ENCODE results near the gene FOSL2. TPM values are rescaled to one million over a fixed set of nuclear protein-coding genes. Genes with fewer than 3 reads are reported as not detected.

FOSL2 gene
- total RNA-seq, 1 donor from 2014 or later: 60.5 TPM

GRCh38 chr2:28411166-28411755, 18.6 kb downstream of the FOSL2 start:
- TF ChIP-seq, protein P1, sequence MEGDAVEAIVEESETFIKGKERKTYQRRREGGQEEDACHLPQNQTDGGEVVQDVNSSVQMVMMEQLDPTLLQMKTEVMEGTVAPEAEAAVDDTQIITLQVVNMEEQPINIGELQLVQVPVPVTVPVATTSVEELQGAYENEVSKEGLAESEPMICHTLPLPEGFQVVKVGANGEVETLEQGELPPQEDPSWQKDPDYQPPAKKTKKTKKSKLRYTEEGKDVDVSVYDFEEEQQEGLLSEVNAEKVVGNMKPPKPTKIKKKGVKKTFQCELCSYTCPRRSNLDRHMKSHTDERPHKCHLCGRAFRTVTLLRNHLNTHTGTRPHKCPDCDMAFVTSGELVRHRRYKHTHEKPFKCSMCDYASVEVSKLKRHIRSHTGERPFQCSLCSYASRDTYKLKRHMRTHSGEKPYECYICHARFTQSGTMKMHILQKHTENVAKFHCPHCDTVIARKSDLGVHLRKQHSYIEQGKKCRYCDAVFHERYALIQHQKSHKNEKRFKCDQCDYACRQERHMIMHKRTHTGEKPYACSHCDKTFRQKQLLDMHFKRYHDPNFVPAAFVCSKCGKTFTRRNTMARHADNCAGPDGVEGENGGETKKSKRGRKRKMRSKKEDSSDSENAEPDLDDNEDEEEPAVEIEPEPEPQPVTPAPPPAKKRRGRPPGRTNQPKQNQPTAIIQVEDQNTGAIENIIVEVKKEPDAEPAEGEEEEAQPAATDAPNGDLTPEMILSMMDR (IDR thresholded peaks at IDR 0.05; ENCODE audit: unreplicated experiment): no peak

GRCh38 chr2:28411956-28412609, 19.4 kb downstream of the FOSL2 start:
- no peaks in the 10 kb centered on the region for H3K9me3 Mint-ChIP-seq
- DNase-seq (ENCODE audit: low spot score in 2 of 2, unreplicated experiment in 2 of 2): no peak
- H3K4me3 Mint-ChIP-seq: no peak overlapping the region
- peaks cover 40% of the 10 kb centered on the region for H3K36me3 Mint-ChIP-seq
- no peak overlapping the region for H3K27ac Mint-ChIP-seq
- no peaks in the 10 kb centered on the region for H3K4me1 Mint-ChIP-seq
- TF ChIP-seq, protein P1 (IDR thresholded peaks at IDR 0.05; ENCODE audit: unreplicated experiment): no peak
- H3K27me3 Mint-ChIP-seq (ENCODE audit: low read depth): no peaks in the 10 kb centered on the region

More at GRCh38 chr2:28411166-28411755, 18.6 kb downstream of the FOSL2 start:
- no peak overlapping the region for H3K27ac Mint-ChIP-seq
- H3K36me3 Mint-ChIP-seq: peaks cover 43% of the 10 kb centered on the region
- no peaks in the 10 kb centered on the region for H3K27me3 Mint-ChIP-seq (ENCODE audit: low read depth)
- H3K4me3 Mint-ChIP-seq: no peak overlapping the region
- no peak for DNase-seq (ENCODE audit: low spot score in 2 of 2, unreplicated experiment in 2 of 2)
- no peaks in the 10 kb centered on the region for H3K9me3 Mint-ChIP-seq
- H3K4me1 Mint-ChIP-seq: no peaks in the 10 kb centered on the region

DNA sequence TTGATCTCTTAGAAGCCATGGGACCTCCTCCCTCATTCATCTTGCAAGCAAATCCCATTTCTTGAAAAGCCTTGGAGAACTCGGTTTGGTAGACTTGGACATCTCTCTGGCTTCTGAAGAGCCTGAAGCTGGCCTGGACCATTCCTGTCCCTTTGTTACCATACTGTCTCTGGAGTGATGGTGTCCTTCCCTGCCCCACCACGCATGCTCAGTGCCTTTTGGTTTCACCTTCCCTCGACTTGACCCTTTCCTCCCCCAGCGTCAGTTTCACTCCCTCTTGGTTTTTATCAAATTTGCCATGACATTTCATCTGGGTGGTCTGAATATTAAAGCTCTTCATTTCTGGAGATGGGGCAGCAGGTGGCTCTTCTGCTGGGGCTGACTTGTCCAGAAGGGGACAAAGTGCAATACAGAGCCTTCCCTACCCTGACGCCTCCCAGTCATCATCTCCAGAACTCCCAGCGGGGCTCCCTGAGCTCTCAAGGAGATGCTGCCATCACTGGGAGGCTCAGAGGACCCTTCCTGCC, 20.0 kb downstream of the FOSL2 start:
- Mint-ChIP-seq H3K36me3 (peaks cover 40% of the 10 kb centered on the region), H3K27ac (no peak overlapping the region), H3K4me1 (no peaks in the 10 kb centered on the region)

DNA sequence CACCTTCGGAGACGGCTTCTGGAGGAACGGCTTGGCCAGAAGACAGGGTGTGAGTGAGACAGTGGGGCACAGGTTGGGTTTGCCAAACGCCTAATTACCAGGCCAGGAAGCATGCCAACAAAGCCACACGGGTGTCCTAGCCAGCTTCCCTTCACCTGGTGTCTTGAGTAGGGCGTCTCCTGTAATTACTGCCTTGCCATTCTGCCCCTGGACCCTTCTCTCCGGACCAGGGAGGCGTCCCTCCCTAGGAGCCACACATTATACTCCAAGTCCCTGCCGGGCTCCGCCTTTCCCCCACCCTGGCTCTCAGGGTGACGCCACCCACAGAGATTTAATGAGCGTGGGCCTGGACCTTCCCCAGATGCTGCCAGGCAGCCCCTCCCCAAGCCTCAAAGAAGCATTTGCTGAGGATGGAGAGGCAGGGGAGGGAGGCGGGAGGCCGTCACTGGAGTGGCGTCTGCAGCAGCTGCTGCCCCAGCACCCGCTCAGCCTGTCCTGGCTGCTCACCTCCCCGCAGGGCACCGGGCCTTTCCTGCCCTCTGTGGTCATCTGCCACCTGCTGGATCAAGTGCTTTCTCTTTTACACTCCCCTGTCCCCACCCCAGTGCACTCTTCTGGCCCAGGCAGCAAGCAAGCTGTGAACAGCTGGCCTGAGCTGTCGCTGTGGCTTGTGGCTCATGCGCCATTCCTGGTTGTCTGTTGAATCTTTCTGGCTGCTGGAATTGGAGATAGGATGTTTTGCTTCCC, 20.7 kb downstream of the FOSL2 start:
- TF ChIP-seq, protein P1 (IDR thresholded peaks at IDR 0.05; ENCODE audit: unreplicated experiment): no peak
- Mint-ChIP-seq H3K4me1 (no peaks in the 10 kb centered on the region), H3K4me3 (no peak overlapping the region), H3K36me3 (peaks cover 36% of the 10 kb centered on the region), H3K27ac (no peak overlapping the region), H3K9me3 (no peaks in the 10 kb centered on the region), H3K27me3 (ENCODE audit: low read depth) (no peaks in the 10 kb centered on the region)
- no peak for DNase-seq (ENCODE audit: low spot score in 2 of 2, unreplicated experiment in 2 of 2)

More for the DNA sequence above, 20.0 kb downstream of the FOSL2 start:
- no peak overlapping the region for H3K4me3 Mint-ChIP-seq
- TF ChIP-seq, protein P1 (IDR thresholded peaks at IDR 0.05; ENCODE audit: unreplicated experiment): no peak
- no peak for DNase-seq (ENCODE audit: low spot score in 2 of 2, unreplicated experiment in 2 of 2)
- no peaks in the 10 kb centered on the region for H3K27me3 Mint-ChIP-seq (ENCODE audit: low read depth)
- no peaks in the 10 kb centered on the region for H3K9me3 Mint-ChIP-seq

- H3K27ac Mint-ChIP-seq: no peak overlapping the region
These were observed 21.2 kb downstream of the FOSL2 start for GRCh38 chr2:28413899-28414295.

More at GRCh38 chr2:28413899-28414295, 21.2 kb downstream of the FOSL2 start:
- TF ChIP-seq, protein P1 (IDR thresholded peaks at IDR 0.05; ENCODE audit: unreplicated experiment): no peak
- Mint-ChIP-seq H3K36me3 (peaks cover 32% of the 10 kb centered on the region), H3K9me3 (no peaks in the 10 kb centered on the region), H3K4me3 (no peak overlapping the region), H3K27me3 (ENCODE audit: low read depth) (no peaks in the 10 kb centered on the region), H3K4me1 (no peaks in the 10 kb centered on the region)
- no peak for DNase-seq (ENCODE audit: low spot score in 2 of 2, unreplicated experiment in 2 of 2)
